CD4-positive, alpha-beta T cell treated with Interleukin-4 for 4 hours (primary cell): ENCODE data around the gene ZNF224.
A peak's percentile ranks its signal among the peaks of the same experiment; 100 is the strongest.

Source experiments
- DNase-seq: peaks from one replicate; pipeline ENCODE4 v3.0.0-alpha.2; 2020

Gene ZNF224

DNA sequence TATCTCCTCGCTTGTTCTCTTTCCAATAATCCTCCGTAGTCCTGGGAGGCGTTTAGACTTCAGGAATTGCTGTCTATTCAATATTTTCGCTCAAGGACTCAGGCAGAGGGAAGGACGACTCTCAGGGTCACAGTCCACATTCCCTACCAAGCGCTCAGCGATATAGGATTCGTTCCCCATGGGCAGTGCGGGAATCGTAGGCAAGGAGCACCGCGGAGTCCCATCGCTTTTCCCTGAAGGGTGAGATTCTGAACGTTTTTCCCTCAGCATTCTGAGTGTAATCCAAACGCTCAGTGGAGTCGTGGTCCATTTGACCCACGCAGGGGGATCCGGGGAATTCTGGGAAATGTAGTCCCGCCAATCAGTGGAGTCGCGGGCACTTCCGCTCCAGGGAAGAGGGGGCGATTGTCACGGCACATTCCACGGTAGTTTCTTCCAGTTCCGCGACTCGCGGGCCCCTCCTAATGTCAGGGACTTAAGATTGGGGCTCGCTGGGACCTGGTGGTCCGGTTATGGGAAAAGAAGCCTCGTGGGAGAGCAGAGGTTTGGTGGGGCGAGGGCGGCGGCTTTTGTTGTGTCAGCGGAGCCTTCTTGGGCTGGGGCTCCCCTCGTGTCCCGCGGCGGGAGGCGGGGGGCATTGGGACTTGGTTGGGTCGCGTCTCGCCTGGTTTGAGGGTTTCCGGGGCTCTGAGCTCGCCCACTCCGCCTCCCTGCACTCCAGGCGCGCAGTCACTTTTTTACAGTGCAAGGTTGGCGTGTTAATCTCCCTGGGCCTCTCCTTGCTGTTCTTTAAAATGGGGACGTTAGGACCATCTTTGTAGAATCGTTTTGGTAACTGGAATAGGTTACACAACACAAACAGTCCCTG, 47.3 kb downstream of the ZNF224 start, which contains the start of gene ZNF234:
Gene ZNF234, plus strand, starts transcription at position 364 of the 868 bp plus-strand sequence. CDS start 3,079 bp downstream, outside the sequence.
- peak; percentile 80 for DNase-seq

DNA sequence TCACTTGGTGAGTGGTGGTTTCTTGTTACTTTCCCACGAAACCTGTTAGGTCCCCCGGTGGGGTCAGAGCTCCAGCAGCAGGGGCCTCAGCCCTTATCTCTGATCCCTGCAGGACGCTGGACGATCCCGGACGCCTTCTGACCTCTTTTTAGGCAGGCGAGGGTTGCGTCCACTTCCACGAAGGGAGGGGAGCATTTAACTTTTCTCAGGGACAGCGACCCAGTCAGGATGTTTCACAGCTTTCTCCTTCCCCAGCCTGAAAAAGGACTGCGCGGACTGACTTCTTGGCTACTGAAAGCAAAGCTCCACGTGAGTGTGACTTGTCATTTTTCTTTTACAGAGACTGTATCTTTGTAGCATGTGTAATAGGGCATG, 47.9 kb downstream of the ZNF224 start:
- DNase-seq = no peak

DNA sequence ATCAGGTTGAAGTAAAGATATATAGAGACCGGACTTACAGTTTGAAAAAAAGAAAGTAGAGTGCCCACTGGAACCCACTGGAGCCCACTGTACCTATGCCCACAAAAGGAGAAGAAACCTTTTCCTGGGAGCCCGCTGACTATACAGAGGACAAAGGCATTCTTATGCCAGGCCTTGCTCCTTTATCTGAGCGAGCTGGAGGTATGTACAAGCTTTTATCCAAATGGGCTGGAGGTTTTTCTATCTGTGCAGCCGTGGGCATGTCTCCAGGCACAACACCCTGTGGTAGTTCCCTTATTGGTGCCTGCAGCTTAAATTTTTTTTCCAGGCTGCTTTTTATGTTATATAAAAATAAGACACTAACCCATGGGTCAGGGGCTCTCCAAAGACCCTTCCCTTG, 55.6 kb downstream of the ZNF224 start:
- no peak for DNase-seq

DNA sequence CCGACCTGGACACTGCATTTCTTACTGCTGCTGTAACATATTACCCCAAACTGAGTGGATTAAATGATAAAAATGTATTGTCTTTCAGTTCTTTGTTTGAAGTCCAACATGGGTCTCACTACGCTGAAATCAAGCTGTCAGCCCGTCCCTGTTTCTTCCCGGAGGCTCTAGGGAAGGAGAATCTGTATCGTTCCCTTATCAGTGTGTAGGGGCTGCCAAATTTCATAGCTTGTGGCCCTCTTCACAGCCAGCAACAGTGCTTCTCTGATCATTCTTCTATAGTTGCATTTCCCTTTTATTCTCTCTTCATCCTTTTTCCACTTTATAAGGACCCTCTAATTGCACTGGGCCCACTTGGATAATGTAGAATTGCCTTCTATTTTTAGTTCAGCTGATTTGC, 57.3 kb downstream of the ZNF224 start:
- DNase-seq = no peak

DNA sequence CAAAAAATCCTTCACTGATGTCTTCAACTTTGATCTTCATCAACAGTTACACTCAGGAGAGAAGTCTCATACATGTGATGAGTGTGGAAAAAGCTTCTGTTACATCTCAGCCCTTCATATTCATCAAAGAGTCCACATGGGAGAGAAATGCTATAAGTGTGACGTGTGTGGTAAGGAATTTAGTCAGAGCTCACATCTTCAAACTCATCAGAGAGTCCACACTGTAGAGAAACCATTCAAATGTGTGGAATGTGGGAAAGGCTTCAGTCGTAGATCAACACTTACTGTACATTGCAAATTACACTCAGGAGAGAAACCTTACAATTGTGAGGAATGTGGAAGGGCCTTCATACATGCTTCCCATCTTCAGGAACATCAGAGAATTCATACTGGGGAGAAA, 62.3 kb downstream of the ZNF224 start:
- DNase-seq = no peak
